GM18951 (cell line): ENCODE data around the gene SIK1.
"Not testable (repeated sequence)": the region's sequence is repeated elsewhere in the genome, so short reads cannot be mapped to it uniquely, and the experiment has no call there.

Experiments used
- POLR2A ChIP-seq: IDR thresholded peaks from 4 replicates; pipeline ENCODE4 v1.6.1; 2011; ENCODE audit warnings: mild to moderate bottlenecking; ENCODE audit not compliant: insufficient read length, insufficient read depth; ENCODE audit errors: extremely low read depth
- in situ Hi-C: fragments of 300-500 bp; cut with MboI; formaldehyde crosslinking; loops from one replicate; pipeline ENCODE4 v1.12.0; 2022; ENCODE audit warnings: low sequenced_read_pairs, mixed read lengths, inconsistent platforms; ENCODE audit not compliant: unreplicated experiment

The SIK1 gene

DNA sequence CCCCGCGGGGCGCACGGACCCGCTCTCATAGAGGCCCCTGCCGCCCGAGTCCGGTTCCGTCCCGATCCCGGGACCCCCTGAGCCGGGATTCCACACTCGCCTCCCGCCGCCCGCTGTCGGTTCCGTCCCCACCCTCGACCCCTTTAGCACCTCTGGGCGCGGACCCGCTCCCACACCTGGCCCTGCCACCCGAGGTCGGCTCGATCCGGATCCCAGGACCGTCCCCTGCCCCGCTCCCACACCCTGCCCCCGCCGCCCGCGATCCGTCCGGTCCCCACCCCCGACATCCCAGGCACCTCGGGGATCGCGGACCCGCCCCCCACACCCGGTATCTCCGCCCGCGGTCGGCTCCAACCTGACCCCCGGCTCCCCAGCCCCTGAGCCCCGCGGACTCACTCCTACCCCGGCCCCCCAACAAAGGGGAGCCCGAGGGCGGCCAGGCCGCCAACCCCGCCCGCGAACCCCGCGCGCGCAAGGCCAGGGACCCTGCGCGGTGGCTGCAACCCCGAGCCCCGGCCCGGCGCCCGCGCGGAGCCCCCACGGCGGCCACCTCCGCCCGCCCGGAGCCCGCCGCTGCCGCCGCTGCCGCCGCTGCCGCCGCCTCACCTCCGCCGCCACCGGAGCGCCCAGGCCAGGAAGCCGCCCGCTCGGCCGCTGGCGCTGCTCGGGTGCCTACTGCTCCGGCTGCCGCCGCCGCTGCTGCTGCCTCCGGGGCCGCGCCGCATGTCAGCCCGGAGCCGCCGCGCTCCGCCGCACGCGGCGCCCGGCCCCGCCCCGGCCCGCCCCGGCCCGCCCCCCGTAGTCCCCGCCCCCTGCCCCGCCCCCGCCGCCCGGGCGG lies at the start of gene SIK1:
SIK1 (minus strand) TSS at position 728 of the 838 bp plus-strand sequence. CDS start 953 bp downstream, outside the sequence.
- in situ Hi-C loops, result not testable (repeated sequence)

- in situ Hi-C loops, result not testable (repeated sequence)
Measured at GRCh38 chr21:43471597-43472242, 44.8 kb upstream of the SIK1 start.

DNA sequence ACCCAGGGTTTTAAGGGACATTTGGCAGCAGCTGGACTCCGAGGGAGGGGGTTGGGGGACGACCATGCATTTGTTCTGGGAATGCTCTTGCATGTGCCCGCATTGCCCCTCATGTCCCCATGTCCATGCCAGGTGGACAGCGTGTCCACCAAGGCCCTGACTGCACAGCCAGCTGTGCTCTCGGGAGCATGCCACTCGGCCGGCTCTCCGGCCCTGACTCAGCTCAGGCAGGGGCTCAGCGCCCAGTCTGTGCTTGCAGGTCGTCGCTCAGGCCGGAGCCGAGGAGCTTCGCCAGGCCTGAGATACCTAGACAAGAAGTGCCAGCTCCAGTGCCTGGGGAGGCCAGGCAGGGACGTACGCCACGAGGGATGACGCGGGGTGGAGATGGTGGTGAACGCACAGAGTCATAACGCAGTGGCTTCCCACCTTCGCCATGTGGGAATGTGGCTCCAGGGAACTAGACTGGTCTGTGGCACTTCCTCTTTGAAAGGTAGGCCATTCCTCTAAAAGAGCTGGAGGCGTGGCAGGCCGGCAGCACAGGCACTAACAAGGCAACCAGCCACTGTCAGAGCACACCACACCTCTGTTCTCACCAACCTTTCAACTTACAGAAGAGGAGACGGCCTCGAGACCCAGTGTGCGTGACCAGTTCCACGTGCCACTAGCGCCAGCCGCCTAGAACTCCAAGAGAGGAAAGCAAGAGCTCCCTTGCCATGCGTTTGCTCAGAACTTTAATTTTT lies 43.0 kb upstream of the SIK1 start:
- in situ Hi-C loops, result not testable (repeated sequence)

DNA sequence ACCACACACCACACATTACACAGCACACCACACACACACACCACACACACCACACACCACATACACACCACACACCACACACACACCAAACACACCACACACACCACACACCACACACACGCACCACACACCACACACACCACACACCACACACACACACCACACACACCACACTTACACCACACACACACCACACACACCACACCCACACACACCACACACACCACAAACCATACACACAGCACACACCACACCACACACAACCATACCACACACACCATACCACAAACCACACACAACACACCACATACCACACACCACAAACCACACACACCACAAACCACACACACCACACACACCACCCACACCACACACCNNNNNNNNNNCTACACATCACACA lies 40.9 kb upstream of the SIK1 start:
- in situ Hi-C loops, result no loop called here
- TF ChIP-seq POLR2A, result no peak

- in situ Hi-C loops, result not testable (repeated sequence)
Measured at GRCh38 chr21:43465159-43465558, 38.2 kb upstream of the SIK1 start.

DNA sequence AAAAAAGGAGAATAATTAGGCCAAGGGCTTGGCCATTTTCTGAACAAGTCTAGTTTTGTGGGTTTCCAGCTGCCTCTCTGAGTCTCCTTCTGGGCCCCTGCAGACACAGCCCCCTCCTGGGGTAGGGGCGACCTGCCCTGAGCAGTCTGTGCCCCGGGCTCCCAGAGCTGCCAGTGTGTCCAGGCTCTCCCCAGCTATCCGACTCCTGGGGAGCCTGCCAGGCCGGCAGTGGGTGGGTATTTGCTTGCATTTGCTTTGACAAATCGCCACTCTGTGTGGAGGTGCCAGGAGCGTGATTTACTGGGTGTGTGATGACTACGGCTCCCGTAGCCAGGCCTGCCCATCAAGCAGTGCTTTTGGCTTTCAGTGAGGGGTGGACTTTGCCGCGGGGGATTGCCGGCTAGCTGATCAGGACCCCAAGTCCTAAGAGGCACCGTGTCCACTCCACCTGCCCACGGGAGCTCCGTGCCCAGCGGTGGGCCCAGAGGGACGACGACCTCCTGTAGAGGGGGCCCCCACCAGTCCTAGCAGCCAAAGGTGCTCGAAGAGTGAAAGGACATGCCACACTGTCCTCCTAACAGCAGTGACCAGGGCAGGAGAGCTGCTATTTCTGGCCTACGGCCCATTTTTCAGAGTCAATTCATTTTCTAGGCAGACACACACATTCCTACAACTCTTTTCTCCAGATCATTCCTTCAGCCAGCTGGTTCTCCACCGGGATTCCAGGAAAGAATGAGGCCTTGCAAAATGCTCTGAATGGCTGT lies 36.7 kb upstream of the SIK1 start:
- in situ Hi-C loops, result not testable (repeated sequence)

DNA sequence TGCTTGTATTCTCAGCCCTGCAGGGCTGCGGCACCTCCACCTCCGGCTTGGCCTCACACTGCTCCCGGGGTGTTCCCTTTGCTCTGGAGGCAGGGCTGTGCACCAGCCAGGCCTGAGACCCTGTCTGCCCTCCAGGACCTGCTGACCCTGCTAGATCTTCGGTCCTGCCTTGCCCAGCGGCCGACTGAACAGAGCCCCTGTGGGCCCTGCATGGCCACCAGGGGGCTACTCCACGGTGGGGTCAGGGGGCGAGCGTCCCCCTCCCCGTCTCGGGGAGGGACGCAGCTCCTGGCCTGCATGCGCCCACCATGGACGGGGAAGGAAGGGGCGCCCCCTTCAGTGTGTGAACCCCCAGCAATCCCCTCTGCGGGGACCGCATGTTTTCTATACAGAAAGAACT lies 36.0 kb upstream of the SIK1 start:
- in situ Hi-C loops, result not testable (repeated sequence)

GRCh38 chr21:43460475-43460874 lies 33.5 kb upstream of the SIK1 start:
- in situ Hi-C loops, result not testable (repeated sequence)

DNA sequence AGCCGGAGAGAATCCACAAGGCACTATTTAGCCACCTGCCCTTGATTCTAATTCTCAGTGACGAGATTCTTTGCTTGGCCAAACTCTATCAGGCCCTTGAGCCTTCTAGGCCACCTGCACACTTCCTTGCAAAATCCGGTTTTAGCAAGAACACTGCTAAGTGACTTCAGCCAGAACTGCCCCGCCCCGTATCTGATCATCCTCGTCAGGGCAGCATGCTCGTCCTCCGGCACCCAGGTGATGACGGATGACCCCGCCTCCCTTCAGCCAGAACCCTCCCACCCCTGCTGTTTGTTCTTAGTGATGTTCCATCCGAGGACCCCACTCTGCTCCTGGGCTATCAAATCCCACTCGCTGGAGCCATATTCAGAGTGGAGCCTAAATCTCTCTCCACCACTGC lies 32.1 kb upstream of the SIK1 start:
- in situ Hi-C loops, result not testable (repeated sequence)

GRCh38 chr21:43456616-43457314 lies 29.8 kb upstream of the SIK1 start:
- in situ Hi-C loops, result not testable (repeated sequence)

- in situ Hi-C loops, result not testable (repeated sequence)
Measured at GRCh38 chr21:43455717-43456116, 28.8 kb upstream of the SIK1 start.

DNA sequence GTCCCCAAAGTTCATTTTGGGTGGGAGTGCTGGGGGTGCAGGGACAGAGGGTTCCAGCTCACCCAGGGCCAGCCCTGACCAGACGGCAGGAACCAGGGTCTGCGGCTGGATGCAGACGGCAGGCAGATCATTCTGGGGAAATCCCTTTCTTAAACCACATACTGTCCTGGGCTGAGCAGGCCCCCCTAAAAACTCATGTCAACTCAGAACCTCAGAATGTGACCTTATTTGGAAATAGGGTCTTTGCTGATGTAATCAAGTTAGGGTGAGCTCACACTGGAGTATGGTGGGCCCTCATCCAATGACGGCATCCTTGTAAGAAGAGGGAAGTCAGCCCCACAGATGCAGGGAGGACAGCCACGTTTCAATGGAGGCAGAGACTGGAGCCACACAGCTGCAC lies 27.2 kb upstream of the SIK1 start:
- in situ Hi-C loops, result not testable (repeated sequence)

GRCh38 chr21:43451850-43452249 lies 24.9 kb upstream of the SIK1 start:
- in situ Hi-C loops, result not testable (repeated sequence)

- in situ Hi-C loops, result not testable (repeated sequence)
Measured at GRCh38 chr21:43450287-43450686, 23.4 kb upstream of the SIK1 start.

GRCh38 chr21:43447353-43447977 lies 20.5 kb upstream of the SIK1 start:
- in situ Hi-C loops, result not testable (repeated sequence)

GRCh38 chr21:43446277-43446932 lies 19.5 kb upstream of the SIK1 start:
- in situ Hi-C loops, result not testable (repeated sequence)

GRCh38 chr21:43444524-43444923 lies 17.6 kb upstream of the SIK1 start:
- in situ Hi-C loops, result not testable (repeated sequence)

DNA sequence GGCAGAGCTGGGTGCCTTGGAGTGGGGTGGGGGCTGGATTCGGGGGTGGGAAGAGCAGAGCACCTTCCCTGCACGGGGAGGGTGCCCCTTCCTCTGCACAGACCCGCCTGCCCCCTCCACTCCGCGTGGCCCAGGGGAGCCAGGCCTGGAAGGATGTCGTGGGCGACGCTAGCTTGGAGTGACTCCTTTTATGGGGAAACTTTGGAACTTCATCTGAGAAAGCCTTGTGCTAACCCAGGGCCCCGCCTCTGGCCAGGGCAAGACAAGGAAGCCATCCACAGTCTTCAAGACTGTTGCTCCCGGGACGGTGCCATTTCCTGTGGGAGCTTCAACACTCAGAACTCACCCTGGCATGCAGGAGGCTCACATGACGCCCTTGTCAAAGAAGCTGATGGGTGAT lies 15.6 kb upstream of the SIK1 start:
- in situ Hi-C loops, result not testable (repeated sequence)
